Gastrocnemius medialis (tissue), 4 donors: Measurements from ENCODE around the gene CDK17.

Source experiments
- POLR2A ChIP-seq, 2 donors: fragments of 450-650 bp; IDR thresholded peaks; one replicate each; pipeline ENCODE4 v1.6.1; 2017; ENCODE audit warnings: antibody characterized with exemption in 2 of 2, mild to moderate bottlenecking in 2 of 2, moderate library complexity in 2 of 2
- TF ChIP-seq, protein P1 (sequence below), 5 experiments: fragments of 450-650 bp in 3 of 5; fragments of 200-600 bp in 2 of 5; sonication (generic) in 2 of 5; IDR thresholded peaks in 4 of 5; conservative IDR thresholded peaks in 1 of 5; 1 replicate in 4 of 5; 2 replicates in 1 of 5; pipeline ENCODE4 v1.5.1; 2016 to 2019; ENCODE audit warnings: antibody characterized with exemption in 5 of 5, mild to moderate bottlenecking in 3 of 5, moderate library complexity in 3 of 5

DNA sequence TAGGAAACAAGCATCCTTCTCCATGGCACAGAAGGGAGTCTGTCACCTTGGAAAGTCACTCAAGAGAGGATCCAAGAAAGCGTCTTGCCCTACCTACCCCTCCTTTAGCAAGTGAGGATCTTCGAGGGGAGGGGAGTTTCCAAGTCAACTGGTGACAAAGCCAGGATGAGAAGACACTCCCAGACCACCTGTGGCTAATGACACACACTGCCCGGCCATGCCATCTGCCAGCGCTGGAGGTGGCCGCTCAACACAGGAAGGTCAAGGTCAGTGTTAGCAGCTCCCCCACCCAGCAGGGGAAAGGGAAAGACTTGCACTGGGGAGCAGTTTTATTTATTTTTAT, 164.8 kb downstream of the CDK17 start:
- no peak for TF ChIP-seq POLR2A (IDR thresholded peaks at IDR 0.05)
- TF ChIP-seq, protein P1, sequence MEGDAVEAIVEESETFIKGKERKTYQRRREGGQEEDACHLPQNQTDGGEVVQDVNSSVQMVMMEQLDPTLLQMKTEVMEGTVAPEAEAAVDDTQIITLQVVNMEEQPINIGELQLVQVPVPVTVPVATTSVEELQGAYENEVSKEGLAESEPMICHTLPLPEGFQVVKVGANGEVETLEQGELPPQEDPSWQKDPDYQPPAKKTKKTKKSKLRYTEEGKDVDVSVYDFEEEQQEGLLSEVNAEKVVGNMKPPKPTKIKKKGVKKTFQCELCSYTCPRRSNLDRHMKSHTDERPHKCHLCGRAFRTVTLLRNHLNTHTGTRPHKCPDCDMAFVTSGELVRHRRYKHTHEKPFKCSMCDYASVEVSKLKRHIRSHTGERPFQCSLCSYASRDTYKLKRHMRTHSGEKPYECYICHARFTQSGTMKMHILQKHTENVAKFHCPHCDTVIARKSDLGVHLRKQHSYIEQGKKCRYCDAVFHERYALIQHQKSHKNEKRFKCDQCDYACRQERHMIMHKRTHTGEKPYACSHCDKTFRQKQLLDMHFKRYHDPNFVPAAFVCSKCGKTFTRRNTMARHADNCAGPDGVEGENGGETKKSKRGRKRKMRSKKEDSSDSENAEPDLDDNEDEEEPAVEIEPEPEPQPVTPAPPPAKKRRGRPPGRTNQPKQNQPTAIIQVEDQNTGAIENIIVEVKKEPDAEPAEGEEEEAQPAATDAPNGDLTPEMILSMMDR (IDR thresholded peaks at IDR 0.05 in 4 of 5, conservative IDR thresholded peaks at IDR 0.05 in 1 of 5) = no peak
